ENCODE measurements around the gene PRMT7. TPM values are rescaled to one million over a fixed set of nuclear protein-coding genes. Genes with fewer than 3 reads are reported as not detected.

The PRMT7 gene
- total RNA-seq, 1 experiment from 2014 or later, result 23.3 TPM

- no peak for DNase-seq (ENCODE audit: low read depth)
These were observed 36.2 kb downstream of the PRMT7 start for GRCh38 chr16:68346892-68347480.

GRCh38 chr16:68347605-68348004 is 36.8 kb downstream of the PRMT7 start:
- DNase-seq (ENCODE audit: low read depth), result no peak

- DNase-seq (ENCODE audit: low read depth), result no peak
These were observed 38.0 kb downstream of the PRMT7 start for GRCh38 chr16:68348639-68349445.

GRCh38 chr16:68349838-68350410 is 39.1 kb downstream of the PRMT7 start:
- no peak for DNase-seq (ENCODE audit: low read depth)

DNA sequence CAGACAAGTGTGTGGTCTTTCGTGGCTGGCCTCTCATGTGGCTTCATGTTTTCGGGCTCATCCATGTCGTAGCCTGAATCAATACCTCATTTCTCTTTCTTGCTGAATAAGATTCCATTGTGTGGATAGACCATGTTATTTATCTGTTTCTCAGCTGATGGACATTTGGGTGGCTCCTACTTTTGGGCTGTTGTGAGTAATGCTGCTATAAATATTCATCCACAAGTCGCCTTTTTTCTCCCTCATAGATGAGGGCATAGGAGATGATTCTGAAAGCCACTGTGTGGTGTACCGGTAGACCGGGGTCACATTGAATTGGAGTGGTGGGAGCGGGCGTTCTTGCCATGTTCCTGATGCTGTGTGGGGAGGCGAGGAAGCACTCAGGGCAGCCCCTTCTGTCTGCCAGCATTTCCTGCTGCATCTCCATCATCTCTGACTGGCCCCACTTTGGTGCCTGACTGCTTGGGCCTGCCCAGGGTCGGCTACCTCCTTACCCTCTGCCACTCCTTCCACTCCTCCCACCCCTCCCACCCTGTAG is 40.1 kb downstream of the PRMT7 start:
- no peak for DNase-seq (ENCODE audit: low read depth)

DNA sequence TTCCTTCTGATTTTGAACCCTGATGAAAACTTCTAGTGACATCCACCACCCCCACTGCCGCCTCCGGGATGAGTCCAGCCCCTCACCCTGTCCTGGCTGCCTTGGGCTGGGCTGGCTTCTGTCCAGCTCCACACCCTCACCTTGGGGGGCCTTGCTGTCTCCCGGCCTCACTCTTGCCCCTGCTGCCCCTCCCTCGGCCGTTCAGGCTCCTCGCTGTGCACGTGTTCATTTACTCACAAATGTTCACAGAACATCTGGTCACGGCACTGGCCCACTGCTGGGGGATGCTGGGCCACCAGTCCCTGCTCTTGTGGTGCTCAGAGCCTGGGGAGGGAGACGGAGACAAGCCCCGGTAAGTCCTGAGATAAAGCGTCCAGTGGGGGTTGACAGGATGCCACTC is 40.6 kb downstream of the PRMT7 start:
- DNase-seq (ENCODE audit: low read depth), result no peak

DNA sequence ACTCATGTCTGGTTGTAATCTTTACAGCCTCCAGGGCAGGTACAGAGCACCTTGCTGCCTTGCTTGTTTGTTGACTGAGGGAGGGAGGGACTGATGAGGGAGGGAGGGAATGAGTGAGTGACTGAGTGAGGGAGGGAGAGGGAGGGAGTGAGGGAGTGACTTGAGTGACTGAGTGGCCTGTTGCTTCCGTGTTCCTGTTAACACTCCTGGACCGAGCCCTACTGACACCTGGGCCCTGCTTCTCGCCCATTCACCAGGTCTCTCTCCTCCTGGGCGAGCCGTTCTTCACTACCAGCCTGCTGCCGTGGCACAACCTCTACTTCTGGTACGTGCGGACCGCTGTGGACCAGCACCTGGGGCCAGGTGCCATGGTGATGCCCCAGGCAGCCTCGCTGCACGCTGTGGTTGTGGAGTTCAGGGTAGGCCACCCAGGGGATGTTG is 41.2 kb downstream of the PRMT7 start:
- no peak for DNase-seq (ENCODE audit: low read depth)

GRCh38 chr16:68353366-68353765 is 42.5 kb downstream of the PRMT7 start:
- DNase-seq (ENCODE audit: low read depth), result no peak

DNA sequence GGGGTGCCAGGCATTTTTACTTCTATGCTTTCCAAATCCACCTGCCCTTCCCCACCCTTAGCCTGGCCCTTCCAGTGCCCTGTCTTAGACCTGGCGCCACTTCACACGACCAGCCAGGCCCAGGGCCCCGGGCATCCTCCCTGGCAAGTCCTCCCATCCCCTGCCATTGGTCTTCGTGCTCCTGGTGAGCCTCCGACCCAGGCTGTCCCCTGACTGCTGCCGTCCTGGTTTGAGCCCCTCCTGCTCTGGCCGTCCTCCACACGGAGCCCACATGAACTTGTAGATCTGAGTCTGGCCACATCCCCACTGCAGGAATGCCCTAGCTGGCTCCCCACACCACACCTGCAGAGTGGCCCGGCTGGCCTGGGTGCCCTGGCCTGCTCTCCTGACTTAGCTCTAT is 44.0 kb downstream of the PRMT7 start:
- DNase-seq (ENCODE audit: low read depth), result no peak

GRCh38 chr16:68355447-68356248 is 44.8 kb downstream of the PRMT7 start:
- DNase-seq (ENCODE audit: low read depth), result no peak

DNA sequence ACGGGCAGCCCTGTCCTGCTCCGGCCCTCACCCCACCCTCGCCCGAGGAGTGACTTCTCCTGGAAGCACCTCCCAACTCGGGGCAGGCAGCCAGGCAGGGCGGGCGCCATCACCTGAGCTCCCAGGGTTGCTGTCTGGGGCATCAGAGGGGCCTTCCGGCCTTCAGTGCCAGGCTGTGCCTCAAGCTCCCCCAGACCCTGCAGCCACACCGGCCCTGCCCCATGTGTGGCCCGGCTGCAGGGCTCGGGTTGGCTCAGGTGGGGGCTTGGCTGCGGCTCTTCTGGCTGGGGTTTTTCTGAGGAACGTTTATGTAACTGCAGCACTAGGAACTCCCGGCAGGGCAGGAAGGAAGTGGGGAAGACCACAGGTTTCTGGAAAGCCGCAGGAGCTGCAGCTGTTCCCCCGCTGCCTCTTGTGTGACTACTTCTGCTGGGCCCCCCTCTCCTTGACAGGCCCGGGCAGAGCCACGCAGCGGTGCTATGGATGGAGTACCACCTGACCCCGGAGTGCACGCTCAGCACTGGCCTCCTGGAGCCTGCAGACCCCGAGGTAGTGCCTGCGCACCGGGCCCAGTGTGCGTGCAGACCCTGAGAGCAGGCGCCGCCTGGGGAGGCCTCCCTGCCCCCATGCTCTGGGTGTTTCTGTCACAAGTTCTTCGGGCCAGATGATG is 45.6 kb downstream of the PRMT7 start:
- DNase-seq (ENCODE audit: low read depth), result no peak

DNA sequence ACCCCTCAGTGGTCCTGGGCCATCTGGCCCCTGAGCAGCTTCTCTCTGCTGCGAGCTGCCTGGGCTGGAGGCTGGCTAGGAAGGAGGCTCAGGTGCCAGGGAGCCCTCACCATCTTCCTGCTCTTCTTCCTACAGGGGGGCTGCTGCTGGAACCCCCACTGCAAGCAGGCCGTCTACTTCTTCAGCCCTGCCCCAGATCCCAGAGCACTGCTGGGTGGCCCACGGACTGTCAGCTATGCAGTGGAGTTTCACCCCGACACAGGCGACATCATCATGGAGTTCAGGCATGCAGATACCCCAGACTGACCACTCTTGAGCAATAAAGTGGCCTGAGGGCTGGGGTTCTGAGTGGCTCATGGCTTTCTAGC is 46.1 kb downstream of the PRMT7 start:
- DNase-seq (ENCODE audit: low read depth), result no peak

DNA sequence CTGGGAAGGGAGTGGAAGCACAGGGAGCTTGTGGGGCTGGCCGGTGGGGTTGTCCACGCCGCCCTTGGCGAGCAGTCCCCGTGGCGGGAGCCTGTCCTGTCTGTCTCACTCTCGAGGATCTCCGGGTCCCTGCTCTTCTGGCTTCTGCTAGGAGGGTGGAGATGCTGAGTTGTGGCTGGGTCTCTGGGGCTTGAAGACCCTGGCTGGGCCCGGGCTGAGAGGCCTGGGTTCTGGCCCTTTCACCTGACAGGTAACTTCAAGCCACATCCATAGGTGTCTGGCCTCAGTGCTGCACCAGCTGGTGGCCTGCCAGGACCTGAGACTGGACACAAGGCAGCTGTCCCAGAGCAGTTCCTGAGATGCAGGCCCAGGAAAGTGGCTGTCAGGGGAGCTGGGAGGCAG is 46.7 kb downstream of the PRMT7 start:
- no peak for DNase-seq (ENCODE audit: low read depth)

DNA sequence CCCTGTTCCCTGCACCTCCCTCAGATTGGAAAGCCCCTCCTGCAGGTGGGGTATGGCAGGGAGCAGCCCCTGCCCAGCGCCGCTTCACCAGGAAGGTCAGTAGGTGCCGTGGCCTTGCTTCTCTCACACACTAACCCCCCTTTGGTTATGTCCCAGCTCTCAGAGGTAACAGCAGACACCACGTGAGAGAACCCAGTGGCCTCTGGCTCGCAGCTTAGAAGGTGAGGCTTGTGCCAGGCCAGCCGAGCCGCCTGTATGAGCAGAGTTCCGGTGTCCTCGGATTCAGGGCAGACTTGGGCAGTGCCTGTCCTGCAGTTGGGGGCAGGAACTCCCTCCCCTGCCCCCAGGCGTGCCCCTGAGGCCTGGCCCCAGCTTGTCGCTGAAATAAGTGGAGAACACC is 47.1 kb downstream of the PRMT7 start:
- no peak for DNase-seq (ENCODE audit: low read depth)

DNA sequence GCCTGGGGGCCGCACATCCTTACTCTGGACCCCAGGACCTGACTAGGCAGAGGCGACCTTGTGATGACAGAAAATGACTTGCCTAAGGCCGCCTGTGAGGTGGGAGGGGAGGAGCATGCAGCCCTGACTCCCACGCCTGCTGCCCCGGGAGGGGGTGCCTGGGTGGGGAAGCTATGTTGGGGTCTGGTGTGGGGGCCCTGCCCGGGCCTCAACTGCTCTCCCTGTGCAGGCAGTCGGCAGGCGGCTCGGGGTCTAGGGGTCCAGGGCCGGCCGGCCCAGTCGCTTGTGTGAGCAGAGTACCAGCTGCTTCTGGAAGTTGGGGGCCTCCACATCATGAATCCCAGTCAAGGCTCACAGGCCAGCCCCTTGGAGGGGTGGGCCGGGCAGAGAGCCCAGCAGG is 48.1 kb downstream of the PRMT7 start:
- no peak for DNase-seq (ENCODE audit: low read depth)

- no peak for DNase-seq (ENCODE audit: low read depth)
These were observed 48.8 kb downstream of the PRMT7 start for GRCh38 chr16:68359398-68360191.

GRCh38 chr16:68360547-68360946 is 49.7 kb downstream of the PRMT7 start:
- DNase-seq (ENCODE audit: low read depth), result no peak

DNA sequence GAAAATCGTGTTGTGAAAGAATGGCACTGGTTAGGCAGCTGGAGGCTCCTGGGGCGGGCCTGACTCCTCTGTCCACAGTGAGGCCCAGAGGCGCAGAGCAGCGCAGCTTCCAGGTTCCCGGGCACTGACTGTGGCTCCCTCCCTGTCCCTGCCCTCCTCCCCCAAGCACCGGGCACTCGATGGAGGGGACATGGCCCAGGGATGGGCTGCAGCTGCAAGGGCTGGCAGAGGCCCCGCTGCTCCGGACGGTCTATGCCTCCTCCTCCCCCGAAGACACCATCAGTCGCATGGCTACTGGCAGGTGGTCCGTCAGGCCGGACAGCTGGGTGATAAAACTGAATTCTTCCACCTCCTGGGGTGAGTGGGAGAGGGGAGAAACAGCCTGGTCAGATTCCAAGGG is 50.1 kb downstream of the PRMT7 start:
- no peak for DNase-seq (ENCODE audit: low read depth)

GRCh38 chr16:68361485-68361884 is 50.7 kb downstream of the PRMT7 start:
- no peak for DNase-seq (ENCODE audit: low read depth)

- no peak for DNase-seq (ENCODE audit: low read depth)
These were observed 51.6 kb downstream of the PRMT7 start for GRCh38 chr16:68362262-68362913.

All from RPMI7951 (cell line).